Right cardiac atrium (tissue), 5 donors: ENCODE measurements around the gene CA10. TPM values are rescaled to one million over a fixed set of nuclear protein-coding genes. Genes with fewer than 3 reads are reported as not detected.
A peak's percentile ranks its signal among the peaks of the same experiment; 100 is the strongest.

ENCODE experiments used
- ATAC-seq, 2 donors: fragments of 200-7000 bp; cut with Tn5 transposase; one replicate each; pipeline versions ENCODE4 v1.8.0 to v1.9.1; 2020; ENCODE audit warnings: moderate library complexity in 2 of 2, mild to moderate bottlenecking in 1 of 2
- DNase-seq, 3 donors: peaks; one replicate each; pipeline ENCODE4 v3.0.0-alpha.2; 2020
- H3K27ac ChIP-seq: one replicate; pipeline ENCODE4 v1.5.1; 2013; ENCODE audit warnings: mild to moderate bottlenecking, low read length, control low read depth, moderate library complexity
- H3K27me3 ChIP-seq: one replicate; pipeline ENCODE4 v1.6.1; 2013; ENCODE audit not compliant: control insufficient read depth, insufficient read depth
- H3K4me1 ChIP-seq: one replicate; pipeline ENCODE4 v1.6.1; 2013; ENCODE audit warnings: low read length; ENCODE audit not compliant: control insufficient read depth, insufficient read depth
- H3K4me3 ChIP-seq: one replicate; pipeline ENCODE4 v1.5.1; 2013; ENCODE audit warnings: low read length, control low read depth
- H3K9me3 ChIP-seq: one replicate; pipeline ENCODE4 v1.6.1; 2013; ENCODE audit warnings: low read length; ENCODE audit not compliant: control insufficient read depth
- WGBS: extraction: QIAGEN DNeasy Blood & Tissue Kit; methylation state at CpG from one replicate; pipeline ENCODE4 v1.1.7; 2013; 5-methylcytosine and 5-hydroxymethylcytosine counted together
- intact Hi-C, 4 donors: fragments of 100-400 bp; cut with DNase I; formaldehyde crosslinking; loops; one replicate each; pipeline versions ENCODE4 v1.11.0 to v1.14.0; 2022 to 2023
- polyA plus RNA-seq: library from polyadenylated mRNA; stranded (reverse); fragments of 200-250 nt; gene quantifications from one replicate; pipeline ENCODE4 v1.2.3, GENCODE V29; 2013
- total RNA-seq, 4 donors: library from RNA; stranded (reverse); fragmentation: NEBNext Ultra II Directional; extraction: Animal tissue kit (Norgen Biotek cat#: 25700); gene quantifications; one replicate each; pipeline ENCODE4 v1.2.1, GENCODE V29; 2021
- donor health status: healthy with polysubstance abuse.
- donor health status: DM: no; HTN: yes; CAD: no.
- donor health status: DM: no; HTN: no; CAD: no.
- donor health status: DM: no; HTN: yes; CAD: no; lungs with severe emphysema.
- donor health status: DM: yes; HTN: yes; CAD: no.

CA10 gene
- total and polyA plus RNA-seq, 5 donors: 0.05 TPM; not detected in 4

- DNase-seq: peak in 2 of 3 donors; percentile 24 to 39
- no peaks in the 10 kb centered on the region for H3K9me3 ChIP-seq
- no peak overlapping the region for H3K4me3 ChIP-seq
- intact Hi-C loops: no loop called here
- no peaks in the 10 kb centered on the region for H3K27me3 ChIP-seq
- ATAC-seq: no peak
- no peak overlapping the region for H3K27ac ChIP-seq
- 2% methylated on average over 68 of the region's 68 CpGs for WGBS
- no peaks in the 10 kb centered on the region for H3K4me1 ChIP-seq
Measured at GRCh38 chr17:52157603-52158449, 688 bp downstream of the CA10 start.

GRCh38 chr17:52156576-52157570 lies 1.6 kb downstream of the CA10 start:
- Histone ChIP-seq H3K27ac (no peak overlapping the region), H3K4me3 (no peak overlapping the region), H3K27me3 (no peaks in the 10 kb centered on the region), H3K9me3 (no peaks in the 10 kb centered on the region), H3K4me1 (no peaks in the 10 kb centered on the region)
- DNase-seq (no peak), ATAC-seq (no peak)
- intact Hi-C loops: no loop called here
- 11% methylated on average over 14 of the region's 14 CpGs for WGBS

GRCh38 chr17:52155301-52155700 lies 3.2 kb downstream of the CA10 start:
- Histone ChIP-seq H3K27ac (no peak overlapping the region), H3K9me3 (no peaks in the 10 kb centered on the region), H3K27me3 (no peaks in the 10 kb centered on the region), H3K4me1 (no peaks in the 10 kb centered on the region), H3K4me3 (no peak overlapping the region)
- intact Hi-C loops: no loop called here
- DNase-seq: no peak
- no peak for ATAC-seq

- H3K27ac ChIP-seq: no peak overlapping the region
Measured at GRCh38 chr17:52154466-52154865, 4.0 kb downstream of the CA10 start.

GRCh38 chr17:52150935-52151334 lies 7.6 kb downstream of the CA10 start:
- WGBS: 78% methylated on average over 2 of the region's 2 CpGs
- Histone ChIP-seq H3K27ac (no peak overlapping the region), H3K27me3 (no peaks in the 10 kb centered on the region), H3K4me1 (no peaks in the 10 kb centered on the region), H3K4me3 (no peak overlapping the region), H3K9me3 (no peaks in the 10 kb centered on the region)
- DNase-seq (no peak), ATAC-seq (no peak)
- intact Hi-C loops: no loop called here

More at GRCh38 chr17:52154466-52154865, 4.0 kb downstream of the CA10 start:
- DNase-seq (no peak), ATAC-seq (no peak)
- Histone ChIP-seq H3K4me1 (no peaks in the 10 kb centered on the region), H3K9me3 (no peaks in the 10 kb centered on the region), H3K4me3 (no peak overlapping the region), H3K27me3 (no peaks in the 10 kb centered on the region)
- intact Hi-C loops: no loop called here
- WGBS: 55% methylated on average over 4 of the region's 4 CpGs

GRCh38 chr17:52149626-52150025 lies 8.9 kb downstream of the CA10 start:
- Histone ChIP-seq H3K27ac (no peak overlapping the region), H3K27me3 (no peaks in the 10 kb centered on the region), H3K9me3 (no peaks in the 10 kb centered on the region), H3K4me3 (no peak overlapping the region), H3K4me1 (no peaks in the 10 kb centered on the region)
- ATAC-seq (no peak), DNase-seq (no peak)
- WGBS: 78% methylated on average over 1 of the region's 1 CpG
- intact Hi-C loops: no loop called here

GRCh38 chr17:52148969-52149351 lies 9.6 kb downstream of the CA10 start:
- no peak overlapping the region for H3K4me3 ChIP-seq
- DNase-seq (no peak), ATAC-seq (no peak)
- intact Hi-C loops: no loop called here
- H3K27me3 ChIP-seq: no peaks in the 10 kb centered on the region
- H3K9me3 ChIP-seq: no peaks in the 10 kb centered on the region
- no peak overlapping the region for H3K27ac ChIP-seq
- 78% methylated on average over 1 of the region's 1 CpG for WGBS
- H3K4me1 ChIP-seq: no peaks in the 10 kb centered on the region

- 69% methylated on average over 2 of the region's 2 CpGs for WGBS
- no peak overlapping the region for H3K27ac ChIP-seq
- H3K4me1 ChIP-seq: no peaks in the 10 kb centered on the region
- no peak overlapping the region for H3K4me3 ChIP-seq
- no peak for DNase-seq
- ATAC-seq: no peak
- no peaks in the 10 kb centered on the region for H3K9me3 ChIP-seq
- H3K27me3 ChIP-seq: no peaks in the 10 kb centered on the region
- intact Hi-C loops: no loop called here
Measured at GRCh38 chr17:52148288-52148968, 10.1 kb downstream of the CA10 start.

GRCh38 chr17:52147872-52148271 lies 10.6 kb downstream of the CA10 start:
- Histone ChIP-seq H3K4me3 (no peak overlapping the region), H3K27ac (no peak overlapping the region), H3K27me3 (no peaks in the 10 kb centered on the region), H3K4me1 (no peaks in the 10 kb centered on the region), H3K9me3 (no peaks in the 10 kb centered on the region)
- DNase-seq (no peak), ATAC-seq (no peak)
- intact Hi-C loops: no loop called here

- WGBS: 88% methylated on average over 1 of the region's 1 CpG
- H3K27me3 ChIP-seq: no peaks in the 10 kb centered on the region
- ATAC-seq (no peak), DNase-seq (no peak)
- H3K4me3 ChIP-seq: no peak overlapping the region
- no peaks in the 10 kb centered on the region for H3K9me3 ChIP-seq
- intact Hi-C loops: no loop called here
- H3K27ac ChIP-seq: no peak overlapping the region
- no peaks in the 10 kb centered on the region for H3K4me1 ChIP-seq
Measured at GRCh38 chr17:52147431-52147830, 11.1 kb downstream of the CA10 start.

GRCh38 chr17:52145476-52145875 lies 13.0 kb downstream of the CA10 start:
- DNase-seq (no peak), ATAC-seq (no peak)
- no peaks in the 10 kb centered on the region for H3K9me3 ChIP-seq
- no peak overlapping the region for H3K4me3 ChIP-seq
- no peak overlapping the region for H3K27ac ChIP-seq
- H3K27me3 ChIP-seq: no peaks in the 10 kb centered on the region
- intact Hi-C loops: no loop called here
- H3K4me1 ChIP-seq: no peaks in the 10 kb centered on the region
